A549 (cell line): ENCODE results near the gene TPRG1. TPM values are rescaled to one million over a fixed set of nuclear protein-coding genes. Genes with fewer than 3 reads are reported as not detected.

ENCODE experiments used
- ATAC-seq, 2 experiments: fragments of 200-7000 bp in 1 of 2; fragments of >200 bp in 1 of 2; cut with Nextera tagmentation in 1 of 2; cut with Tn5 transposase in 1 of 2; 3 replicates each; pipeline versions ENCODE4 v1.8.0 to v1.9.1; 2018 to 2020; ENCODE audit warnings: mild to moderate bottlenecking in 1 of 2, moderate library complexity in 1 of 2
- CTCF ChIA-PET: fragments of 300-600 bp; sonication (Branson Sonifier 250); formaldehyde crosslinking; extraction: SDS; loops from one replicate; lab custom pipeline; 2021; ENCODE audit warnings: antibody characterized with exemption, inconsistent platforms; lab: Yijun Ruan, JAX
- POLR2A ChIA-PET: fragments of 350-600 bp; formaldehyde crosslinking; extraction: SDS; loops from one replicate; lab custom pipeline; 2021; ENCODE audit warnings: antibody characterized with exemption, inconsistent platforms; lab: Yijun Ruan, JAX
- DNase-seq, 2 experiments: peaks; one replicate each; pipeline versions ENCODE4 v3.0.0 to v3.0.0-alpha.2; 2011 to 2016; ENCODE audit warnings: low read depth in 1 of 2, low spot score in 1 of 2
- FAIRE-seq: peaks from 2 replicates; lab custom pipeline; 2011; peaks lifted over from hg19 to GRCh38; lab: Jason Lieb, UNC
- H3K27ac ChIP-seq, 2 experiments: fragments of >200 bp; sonication (Bioruptor Twin); formaldehyde crosslinking; 3 replicates each; pipeline ENCODE4 v1.5.1; 2016 to 2017
- H3K4me1 ChIP-seq: fragments of >200 bp; sonication (Bioruptor Twin); formaldehyde crosslinking; 3 replicates; pipeline ENCODE4 v1.6.1; 2016
- H3K4me2 ChIP-seq: fragments of >200 bp; sonication (Bioruptor Twin); formaldehyde crosslinking; 3 replicates; pipeline ENCODE4 v1.6.1; 2016
- H3K4me3 ChIP-seq: fragments of >200 bp; sonication (Bioruptor Twin); formaldehyde crosslinking; 3 replicates; pipeline ENCODE4 v1.5.1; 2016
- H3K9me3 ChIP-seq: fragments of >200 bp; sonication (Bioruptor Twin); formaldehyde crosslinking; 3 replicates; pipeline ENCODE4 v1.6.1; 2016
- ATOH8 ChIP-seq: fragments of 250-450 bp; sonication (Bioruptor Pico); IDR thresholded peaks from 2 replicates; pipeline ENCODE4 v1.5.0; 2020; ENCODE audit warnings: low read depth, mild to moderate bottlenecking, moderate library complexity
- CBX2 ChIP-seq: fragments of 200-600 bp; sonication (generic); IDR thresholded peaks from 2 replicates; pipeline ENCODE4 v1.6.1; 2016; ENCODE audit warnings: low read depth, mild to moderate bottlenecking, borderline replicate concordance
- CBX8 ChIP-seq: fragments of 200-600 bp; sonication (generic); IDR thresholded peaks from 2 replicates; pipeline ENCODE4 v1.6.1; 2016
- CTCF ChIP-seq: fragments of >200 bp; sonication (Bioruptor Twin); formaldehyde crosslinking; IDR thresholded peaks from 3 replicates; pipeline ENCODE4 v1.5.1; 2016
- EP300 ChIP-seq, 2 experiments: fragments of >200 bp; sonication (Bioruptor Twin); formaldehyde crosslinking; IDR thresholded peaks; 2 replicates in 1 of 2; 3 replicates in 1 of 2; pipeline ENCODE4 v1.6.1; 2016 to 2017
- ESRRA ChIP-seq: fragments of 150-350 bp; IDR thresholded peaks from 2 replicates; pipeline ENCODE4 v1.6.1; 2014; ENCODE audit warnings: mild to moderate bottlenecking, low read length, borderline replicate concordance
- FOXS1 ChIP-seq: fragments of 250-450 bp; sonication (Bioruptor Pico); IDR thresholded peaks from 2 replicates; pipeline ENCODE4 v1.5.0; 2020; ENCODE audit warnings: mild to moderate bottlenecking, moderate library complexity
- HDAC2 ChIP-seq: fragments of 200-600 bp; sonication (generic); IDR thresholded peaks from 2 replicates; pipeline ENCODE4 v1.6.1; 2016
- HMGXB4 ChIP-seq: fragments of 250-450 bp; sonication (Bioruptor Pico); IDR thresholded peaks from 2 replicates; pipeline ENCODE4 v1.5.0; 2021; ENCODE audit warnings: mild to moderate bottlenecking, moderate library complexity, borderline replicate concordance
- HOXA7 ChIP-seq: fragments of 250-450 bp; sonication (Bioruptor Pico); IDR thresholded peaks from 2 replicates; pipeline ENCODE4 v1.5.0; 2020; ENCODE audit warnings: mild to moderate bottlenecking, moderate library complexity
- HOXB13 ChIP-seq: fragments of 250-450 bp; sonication (Bioruptor Pico); IDR thresholded peaks from 2 replicates; pipeline ENCODE4 v1.5.0; 2020; ENCODE audit warnings: low read depth, mild to moderate bottlenecking, moderate library complexity
- MAX ChIP-seq: IDR thresholded peaks from 2 replicates; pipeline ENCODE4 v1.6.1; 2012
- MAZ ChIP-seq: fragments of 150-350 bp; IDR thresholded peaks from 2 replicates; pipeline ENCODE4 v1.6.1; 2014; ENCODE audit warnings: antibody characterized with exemption, low read depth, low read length, borderline replicate concordance
- MYC ChIP-seq: IDR thresholded peaks from 2 replicates; pipeline ENCODE4 v1.6.1; 2012; ENCODE audit warnings: mild to moderate bottlenecking, inconsistent platforms, low read length, improper control_type of control experiment, borderline replicate concordance
- NFE2L2 ChIP-seq: fragments of 150-350 bp; conservative IDR thresholded peaks from 2 replicates; pipeline ENCODE4 v1.6.1; 2014; ENCODE audit warnings: low read length
- NPAS2 ChIP-seq: fragments of 250-450 bp; sonication (Bioruptor Pico); IDR thresholded peaks from 2 replicates; pipeline ENCODE4 v1.8.0; 2022; ENCODE audit warnings: mild to moderate bottlenecking, moderate library complexity, borderline replicate concordance
- POLR2A ChIP-seq: IDR thresholded peaks from 2 replicates; pipeline ENCODE4 v1.6.1; 2012; ENCODE audit warnings: mild to moderate bottlenecking, low read length
- RARB ChIP-seq: fragments of 250-450 bp; sonication (Bioruptor Pico); IDR thresholded peaks from 2 replicates; pipeline ENCODE4 v1.8.0; 2021; ENCODE audit warnings: mild to moderate bottlenecking, moderate library complexity
- RCOR1 ChIP-seq: fragments of 150-350 bp; IDR thresholded peaks from 2 replicates; pipeline ENCODE4 v1.6.1; 2014; ENCODE audit warnings: antibody characterized with exemption, low read length, low read depth
- SMC3 ChIP-seq: fragments of >200 bp; sonication (Bioruptor Twin); formaldehyde crosslinking; IDR thresholded peaks from 3 replicates; pipeline ENCODE4 v1.6.1; 2018; ENCODE audit warnings: inconsistent platforms
- ZFP36 ChIP-seq: fragments of 450-650 bp; IDR thresholded peaks from 2 replicates; pipeline ENCODE4 v1.6.1; 2014; ENCODE audit warnings: borderline replicate concordance; ENCODE audit not compliant: partially characterized antibody
- WGBS: methylation state at CpG from one replicate; pipeline ENCODE4 v1.1.6; 2017; ENCODE audit errors: missing lambda C conversion rate; 5-methylcytosine and 5-hydroxymethylcytosine counted together
- polyA plus RNA-seq, 4 experiments: library from polyadenylated mRNA; depleted of rRNA in 3 of 4; stranded (reverse); fragments of >200 nt; fragmentation: RNase III in 1 of 4; extraction: RNeasy Plus Mini Kit Qiagen cat#74134 plus additional on column Dnase treatment in 1 of 4; gene quantifications; 2 replicates in 3 of 4; 3 replicates in 1 of 4; pipeline ENCODE4 v1.2.3, GENCODE V29; 2011 to 2017

The TPRG1 gene
- polyA plus RNA-seq, 2 of the 4 experiments (the other 2 are of a cell fraction): 0.21 to 1.1 TPM

GRCh38 chr3:189122526-189123205 is 49.1 kb upstream of the TPRG1 start:
- DNase-seq (no peak), FAIRE-seq (no peak), ATAC-seq (no peak)
- Histone ChIP-seq H3K4me3 (no peak overlapping the region), H3K27ac (no peak overlapping the region), H3K4me2 (no peak overlapping the region), H3K9me3 (no peaks in the 10 kb centered on the region), H3K4me1 (no peaks in the 10 kb centered on the region)
- no peak for TF ChIP-seq MAZ
- TF ChIP-seq POLR2A: no peak
- TF ChIP-seq RCOR1: no peak
- TF ChIP-seq CBX2: no peak
- no peak for TF ChIP-seq CBX8
- TF ChIP-seq HOXA7 (CRISPR knock-in tag): no peak
- TF ChIP-seq ESRRA: no peak
- no peak for TF ChIP-seq HMGXB4 (CRISPR knock-in tag)
- TF ChIP-seq HOXB13 (CRISPR knock-in tag): no peak
- CTCF ChIA-PET: interaction anchor here (1.3 kb wide), 1 partner anchor 10 kb away, joined by 3 read pairs; no protein-coding TSS in a partner anchor
- POLR2A ChIA-PET: no interaction called here
- 86% methylated on average over 5 of the region's 5 CpGs for WGBS

- TF ChIP-seq NFE2L2 (no peak), ESRRA (no peak), RCOR1 (no peak), ZFP36 (no peak), SMC3 (no peak), HMGXB4 (CRISPR knock-in tag) (no peak), ATOH8 (CRISPR knock-in tag) (no peak), HDAC2 (no peak), MYC (no peak), FOXS1 (CRISPR knock-in tag) (no peak), MAX (no peak), EP300 (IDR thresholded peaks at IDR 0.05) (no peak), CTCF (no peak), NPAS2 (no peak), RARB (CRISPR knock-in tag) (no peak)
- TF ChIP-seq, all 56 proteins: peak for 0
- ATAC-seq: no peak
- ChIA-PET POLR2A (no interaction called here), CTCF (no interaction called here)
- Histone ChIP-seq H3K4me2 (no peak overlapping the region), H3K27ac (no peak overlapping the region), H3K9me3 (no peaks in the 10 kb centered on the region), H3K4me3 (no peak overlapping the region), H3K4me1 (no peaks in the 10 kb centered on the region)
- WGBS: 73% methylated on average over 11 of the region's 11 CpGs
- no peak for DNase-seq
- FAIRE-seq: no peak
Measured at GRCh38 chr3:189123595-189124387, 48.0 kb upstream of the TPRG1 start.
